Mesothelial cell of epicardium (in vitro differentiated cells): ENCODE data around the gene PCDH20. TPM values are rescaled to one million over a fixed set of nuclear protein-coding genes. Genes with fewer than 3 reads are reported as not detected.

Experiments
- DNase-seq, 2 experiments: peaks; one replicate each; pipeline ENCODE4 v3.0.0; 2021; ENCODE audit warnings: low spot score in 2 of 2; ENCODE audit not compliant: unreplicated experiment in 2 of 2
- H3K27ac Mint-ChIP-seq: 2 replicates; pipeline ENCODE4 v1.8.0; 2021; ENCODE audit warnings: mixed read lengths
- H3K27me3 Mint-ChIP-seq: 2 replicates; pipeline ENCODE4 v1.8.0; 2021; ENCODE audit warnings: low read depth, mixed read lengths
- H3K36me3 Mint-ChIP-seq: 2 replicates; pipeline ENCODE4 v1.8.0; 2021; ENCODE audit warnings: mixed read lengths
- H3K4me1 Mint-ChIP-seq: 2 replicates; pipeline ENCODE4 v1.8.0; 2021; ENCODE audit warnings: mixed read lengths
- H3K4me3 Mint-ChIP-seq: 2 replicates; pipeline ENCODE4 v1.8.0; 2021; ENCODE audit warnings: mild to moderate bottlenecking, moderate library complexity, mixed read lengths
- H3K9me3 Mint-ChIP-seq: 2 replicates; pipeline ENCODE4 v1.8.0; 2021; ENCODE audit warnings: mixed read lengths
- total RNA-seq: library from RNA; stranded (reverse); gene quantifications from 3 replicates; pipeline ENCODE4 v1.2.1, GENCODE V29; 2021
- TF ChIP-seq, protein P1 (sequence below): fragments of 200-600 bp; sonication (generic); IDR thresholded peaks from one replicate; pipeline ENCODE4 v1.5.0; 2021; ENCODE audit warnings: antibody characterized with exemption; ENCODE audit not compliant: unreplicated experiment

PCDH20 gene
- total RNA-seq, 1 donor from 2014 or later = 3.4 TPM

DNA sequence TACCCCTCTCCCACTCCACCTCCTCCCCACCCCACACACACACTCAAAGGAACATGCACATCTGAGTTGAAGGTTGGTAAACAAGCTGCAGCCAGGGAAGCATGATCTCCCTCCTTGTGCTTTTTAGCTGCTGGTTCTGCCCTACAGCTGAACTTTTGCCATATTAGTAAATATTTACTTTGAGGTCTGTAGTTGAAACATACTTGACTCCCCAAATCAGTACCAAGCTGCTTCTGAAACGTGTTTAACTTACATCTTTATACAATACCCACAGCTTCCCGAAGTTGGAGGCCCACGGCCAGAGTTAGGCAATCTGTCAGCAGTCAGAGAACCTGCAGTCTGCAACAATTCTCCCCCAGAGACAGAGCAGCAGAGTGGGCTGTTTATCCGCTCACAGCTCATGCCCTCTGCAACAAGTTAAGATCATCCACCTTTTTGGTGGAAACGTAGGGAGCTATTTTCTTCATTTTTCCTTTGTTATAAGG lies 1.5 kb upstream of the PCDH20 start:
- Mint-ChIP-seq H3K27ac (no peak overlapping the region), H3K27me3 (peaks cover 50% of the 10 kb centered on the region), H3K9me3 (no peaks in the 10 kb centered on the region), H3K4me1 (peaks cover 21% of the 10 kb centered on the region), H3K4me3 (no peak overlapping the region), H3K36me3 (no peaks in the 10 kb centered on the region)
- TF ChIP-seq, protein P1, sequence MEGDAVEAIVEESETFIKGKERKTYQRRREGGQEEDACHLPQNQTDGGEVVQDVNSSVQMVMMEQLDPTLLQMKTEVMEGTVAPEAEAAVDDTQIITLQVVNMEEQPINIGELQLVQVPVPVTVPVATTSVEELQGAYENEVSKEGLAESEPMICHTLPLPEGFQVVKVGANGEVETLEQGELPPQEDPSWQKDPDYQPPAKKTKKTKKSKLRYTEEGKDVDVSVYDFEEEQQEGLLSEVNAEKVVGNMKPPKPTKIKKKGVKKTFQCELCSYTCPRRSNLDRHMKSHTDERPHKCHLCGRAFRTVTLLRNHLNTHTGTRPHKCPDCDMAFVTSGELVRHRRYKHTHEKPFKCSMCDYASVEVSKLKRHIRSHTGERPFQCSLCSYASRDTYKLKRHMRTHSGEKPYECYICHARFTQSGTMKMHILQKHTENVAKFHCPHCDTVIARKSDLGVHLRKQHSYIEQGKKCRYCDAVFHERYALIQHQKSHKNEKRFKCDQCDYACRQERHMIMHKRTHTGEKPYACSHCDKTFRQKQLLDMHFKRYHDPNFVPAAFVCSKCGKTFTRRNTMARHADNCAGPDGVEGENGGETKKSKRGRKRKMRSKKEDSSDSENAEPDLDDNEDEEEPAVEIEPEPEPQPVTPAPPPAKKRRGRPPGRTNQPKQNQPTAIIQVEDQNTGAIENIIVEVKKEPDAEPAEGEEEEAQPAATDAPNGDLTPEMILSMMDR = no peak
- no peak for DNase-seq

DNA sequence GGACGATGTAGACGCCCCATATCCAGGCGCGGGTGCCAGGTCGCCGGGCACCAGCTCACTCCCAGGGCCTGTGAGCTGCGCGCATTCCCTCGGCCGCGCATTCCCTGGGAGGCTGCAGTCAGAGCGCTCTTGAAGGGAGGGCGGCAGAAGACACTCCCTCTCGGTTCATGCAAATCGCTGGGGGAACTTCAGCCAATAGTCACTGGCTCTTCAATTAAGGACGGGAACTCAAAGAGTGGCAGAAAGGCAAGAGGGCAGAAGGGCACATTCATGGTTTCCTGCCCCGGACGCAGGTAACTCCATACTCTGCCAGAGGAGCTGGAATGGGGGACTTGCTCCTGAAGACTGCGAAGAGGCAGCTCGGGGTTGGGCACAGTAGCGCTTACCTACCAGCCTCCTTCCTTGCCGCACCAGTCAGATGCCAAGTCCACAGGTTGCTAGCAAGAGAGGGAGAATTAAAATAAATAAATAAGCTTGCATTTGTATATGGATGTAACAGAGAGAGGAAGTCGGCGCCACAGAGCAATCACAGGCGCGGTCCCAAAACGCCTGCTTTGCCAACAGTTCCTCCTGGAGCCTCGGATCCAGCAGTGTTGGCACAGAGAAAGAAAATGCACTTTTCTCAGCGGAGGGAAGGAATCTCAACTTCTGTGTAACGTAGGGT lies 459 bp downstream of the PCDH20 start:
- TF ChIP-seq, protein P1 = no peak
- DNase-seq = peak; percentile 50 to 76
- Mint-ChIP-seq H3K4me3 (peak overlapping the region; percentile 79), H3K4me1 (peaks cover 21% of the 10 kb centered on the region), H3K9me3 (no peaks in the 10 kb centered on the region), H3K36me3 (no peaks in the 10 kb centered on the region), H3K27me3 (peaks cover 61% of the 10 kb centered on the region), H3K27ac (no peak overlapping the region)

DNA sequence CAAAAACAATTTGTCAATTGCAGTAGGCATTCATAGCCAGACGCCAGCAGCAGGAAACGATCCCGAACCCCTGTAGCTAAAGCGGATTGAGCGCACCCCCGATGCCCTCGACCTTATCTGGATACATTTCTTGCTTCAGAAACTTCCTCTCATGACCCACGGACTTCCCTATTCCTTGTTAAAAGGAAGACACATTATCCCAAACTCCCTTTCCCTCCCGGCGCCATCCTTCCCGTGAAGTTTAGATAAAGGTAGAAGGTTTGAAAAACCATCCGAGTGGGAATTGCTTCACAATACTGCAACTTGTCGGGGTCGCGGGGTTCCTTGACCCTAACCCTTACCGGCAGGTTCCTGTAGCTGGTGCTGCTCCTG lies 977 bp downstream of the PCDH20 start:
- no peak for DNase-seq
- Mint-ChIP-seq H3K36me3 (no peaks in the 10 kb centered on the region), H3K27ac (no peak overlapping the region), H3K4me3 (peak overlapping the region; percentile 79), H3K9me3 (no peaks in the 10 kb centered on the region), H3K27me3 (peaks cover 61% of the 10 kb centered on the region), H3K4me1 (peaks cover 24% of the 10 kb centered on the region)
- TF ChIP-seq, protein P1 = no peak

DNA sequence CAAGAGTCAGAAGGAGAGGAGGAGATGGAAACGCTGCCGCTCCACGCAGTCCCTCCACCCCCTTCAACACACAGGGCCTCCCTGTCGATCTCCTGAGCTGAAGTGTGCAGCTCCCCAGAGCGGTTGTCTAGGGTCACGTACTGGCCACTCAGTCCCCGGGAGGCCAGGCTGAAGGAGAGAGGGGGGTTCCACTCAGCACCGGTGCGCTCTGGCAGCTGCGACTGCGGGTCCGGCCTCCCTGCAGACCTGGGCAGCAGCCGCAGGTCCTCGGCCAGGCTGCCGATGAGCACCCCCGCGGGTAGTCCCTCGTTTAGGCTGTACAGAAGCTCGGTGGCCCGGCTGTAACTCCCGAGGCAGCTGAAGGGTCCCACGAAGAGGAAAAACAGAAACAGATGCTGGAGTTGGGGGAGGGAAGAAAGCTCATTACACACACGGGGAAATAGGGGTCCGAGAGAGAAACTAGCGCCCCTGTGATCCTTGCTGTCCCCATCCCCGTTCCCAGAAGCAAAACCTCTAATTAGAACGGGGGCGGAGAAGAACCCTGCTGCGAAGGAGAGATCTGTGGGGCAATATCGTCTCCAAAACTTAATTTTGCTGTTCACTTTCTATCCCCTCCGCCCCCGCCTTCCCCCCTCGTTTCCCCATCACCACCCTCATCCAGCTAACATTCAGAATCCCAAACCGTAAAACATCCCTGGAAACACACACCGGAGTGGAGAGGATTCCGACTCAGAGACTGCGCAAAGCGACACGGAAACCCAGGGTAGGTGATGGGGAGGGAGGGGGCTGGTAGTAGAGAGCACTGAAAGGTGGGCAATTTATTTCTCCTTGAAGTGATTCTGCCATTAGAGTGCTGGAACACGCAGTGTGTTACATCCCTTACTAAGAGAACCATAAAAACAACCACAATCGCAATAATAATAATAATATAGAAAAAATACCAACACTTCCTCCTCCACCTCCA lies 1.8 kb downstream of the PCDH20 start:
- Mint-ChIP-seq H3K4me3 (peak overlapping the region; percentile 79), H3K9me3 (no peaks in the 10 kb centered on the region)
- peak in 1 of 2 experiments; percentile 39 for DNase-seq

DNA sequence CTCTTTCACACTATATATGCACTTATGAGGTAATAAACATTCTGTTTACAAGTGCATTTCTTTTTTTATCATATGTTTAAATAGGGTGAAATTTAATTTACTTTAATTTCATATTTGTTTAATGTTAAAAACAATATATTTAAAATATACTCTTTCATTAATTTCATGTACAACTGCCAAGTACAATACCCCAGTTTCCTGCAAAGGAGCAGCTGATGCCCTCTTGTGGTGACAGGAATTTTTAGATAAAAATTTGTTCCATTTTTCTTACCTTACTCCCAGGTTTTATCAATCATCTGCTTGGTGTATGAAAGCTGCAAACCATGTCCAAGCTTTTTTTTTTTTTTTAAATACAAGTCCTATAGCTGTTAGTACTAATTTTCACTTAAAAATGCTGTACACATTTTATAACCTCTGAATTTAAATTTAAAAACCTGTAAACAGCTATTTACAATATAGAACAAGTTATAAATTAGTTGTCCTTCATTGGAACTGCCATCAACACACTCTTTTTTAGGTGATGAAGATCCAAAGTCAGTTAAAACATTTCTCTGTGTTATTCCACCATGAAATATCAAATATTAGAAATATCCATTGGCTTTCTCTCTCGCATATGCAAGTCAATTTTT lies 4.9 kb downstream of the PCDH20 start:
- no peak for DNase-seq
- H3K36me3 Mint-ChIP-seq = no peaks in the 10 kb centered on the region
- peaks cover 20% of the 10 kb centered on the region for H3K4me1 Mint-ChIP-seq
- no peak overlapping the region for H3K4me3 Mint-ChIP-seq
- TF ChIP-seq, protein P1 = peak; percentile 77
- H3K9me3 Mint-ChIP-seq = no peaks in the 10 kb centered on the region
- H3K27ac Mint-ChIP-seq = no peak overlapping the region
- peaks cover 61% of the 10 kb centered on the region for H3K27me3 Mint-ChIP-seq

More for the DNA sequence above, 1.8 kb downstream of the PCDH20 start:
- no peaks in the 10 kb centered on the region for H3K36me3 Mint-ChIP-seq
- TF ChIP-seq, protein P1 = no peak
- H3K27ac Mint-ChIP-seq = no peak overlapping the region
- peaks cover 24% of the 10 kb centered on the region for H3K4me1 Mint-ChIP-seq
- peaks cover 61% of the 10 kb centered on the region for H3K27me3 Mint-ChIP-seq
